HepG2 (cell line): ENCODE measurements around the gene PRKN. TPM values are rescaled to one million over a fixed set of nuclear protein-coding genes. Genes with fewer than 3 reads are reported as not detected.

ENCODE experiments used
- ATAC-seq: fragments of 200-7000 bp; cut with Tn5 transposase; 3 replicates; pipeline ENCODE4 v1.9.1; 2020; ENCODE audit warnings: mild to moderate bottlenecking, moderate library complexity
- BruUV-seq: library from RNA; stranded (reverse); fragments of 400-500 nt; replicated peaks from 2 replicates; lab custom pipeline; 2021; lab: Mats Ljungman, UMichigan
- CTCF ChIA-PET: fragments of 300-600 bp; formaldehyde crosslinking; extraction: SDS; loops from one replicate; lab custom pipeline; 2021; ENCODE audit warnings: low total read pairs, inconsistent platforms, low intra/inter-chr PET ratio; lab: Yijun Ruan, JAX
- POLR2A ChIA-PET: fragments of 350-600 bp; sonication (Branson Sonifier 250); formaldehyde crosslinking; loops from one replicate; lab custom pipeline; 2020; ENCODE audit warnings: antibody characterized with exemption, inconsistent platforms; lab: Yijun Ruan, JAX
- DNase-seq: peaks from one replicate; pipeline ENCODE4 v3.0.0-alpha.2; 2015; ENCODE audit warnings: low spot score
- FAIRE-seq: peaks from 3 replicates; lab custom pipeline; 2011; peaks lifted over from hg19 to GRCh38; lab: Jason Lieb, UNC
- H2AFZ ChIP-seq: one replicate; pipeline ENCODE4 v1.6.1; 2011; ENCODE audit warnings: low read length, inconsistent platforms
- H3K27ac ChIP-seq: fragments of 300-600 bp; 3 replicates; pipeline ENCODE4 v1.8.0; 2011; ENCODE audit warnings: mixed run types, mild to moderate bottlenecking, mixed read lengths, low read length, inconsistent platforms; ENCODE audit not compliant: insufficient read depth; ENCODE audit errors: extremely low read length
- H3K27me3 ChIP-seq, 2 experiments: fragments of 200-600 bp in 1 of 2; 2 replicates in 1 of 2; 3 replicates in 1 of 2; pipeline versions ENCODE4 v1.6.0 to v1.8.0; 2011; ENCODE audit warnings: low read length in 2 of 2, mild to moderate bottlenecking in 2 of 2, moderate library complexity in 2 of 2, inconsistent platforms in 1 of 2; ENCODE audit not compliant: insufficient read depth in 2 of 2, control insufficient read depth in 1 of 2
- H3K36me3 ChIP-seq, 2 experiments: fragments of 200-600 bp in 1 of 2; replicated peaks in 1 of 2; 2 replicates in 1 of 2; 3 replicates in 1 of 2; pipeline versions ENCODE4 v1.5.1 to v1.8.0; 2011; ENCODE audit warnings: low read length in 2 of 2, inconsistent platforms in 1 of 2; ENCODE audit not compliant: insufficient read depth in 2 of 2, control insufficient read depth in 1 of 2
- H3K4me1 ChIP-seq: 2 replicates; pipeline ENCODE4 v1.5.1; 2012; ENCODE audit warnings: low read length, inconsistent platforms; ENCODE audit not compliant: insufficient read depth
- H3K4me2 ChIP-seq: 2 replicates; pipeline ENCODE4 v1.6.0; 2011; ENCODE audit warnings: low read depth, low read length, inconsistent platforms
- H3K4me3 ChIP-seq, 3 experiments: fragments of 200-600 bp in 1 of 3; sonication (generic), shearing (Covaris generic) in 1 of 3; replicated peaks in 1 of 3; 2 replicates each; pipeline ENCODE4 v1.5.1; 2011 to 2016; ENCODE audit warnings: low read length in 3 of 3, inconsistent platforms in 2 of 3, low read depth in 2 of 3, mild to moderate bottlenecking in 2 of 3, control low read depth in 1 of 3, mixed read lengths in 1 of 3; ENCODE audit not compliant: insufficient read depth in 1 of 3
- H3K79me2 ChIP-seq: one replicate; pipeline ENCODE4 v1.6.1; 2011; ENCODE audit warnings: low read length, inconsistent platforms; ENCODE audit not compliant: insufficient read depth
- H3K9ac ChIP-seq: 2 replicates; pipeline ENCODE4 v1.6.0; 2011; ENCODE audit warnings: mild to moderate bottlenecking, low read depth, low read length, inconsistent platforms; ENCODE audit not compliant: insufficient read depth
- H3K9me3 ChIP-seq: 2 replicates; pipeline ENCODE4 v1.5.1; 2012; ENCODE audit warnings: mild to moderate bottlenecking, low read length
- H4K20me1 ChIP-seq: 2 replicates; pipeline ENCODE4 v1.6.0; 2011; ENCODE audit warnings: inconsistent platforms, mild to moderate bottlenecking, low read length, moderate library complexity; ENCODE audit not compliant: insufficient read depth
- KDM4B ChIP-seq: sonication (generic); formaldehyde crosslinking; IDR thresholded peaks from 2 replicates; pipeline ENCODE4 v1.4.0; 2020; ENCODE audit warnings: missing genetic modification reagents
- MAX ChIP-seq: IDR thresholded peaks from 2 replicates; pipeline ENCODE4 v1.6.1; 2012; ENCODE audit warnings: inconsistent platforms
- NFE2 ChIP-seq: sonication (generic); formaldehyde crosslinking; IDR thresholded peaks from 2 replicates; pipeline ENCODE4 v1.4.0; 2020; ENCODE audit warnings: missing genetic modification reagents
- PRDM4 ChIP-seq: sonication (generic); formaldehyde crosslinking; IDR thresholded peaks from 2 replicates; pipeline ENCODE4 v1.9.0; 2021; ENCODE audit warnings: missing genetic modification reagents, borderline replicate concordance
- TFDP1 ChIP-seq: IDR thresholded peaks from 2 replicates; pipeline ENCODE4 v1.6.1; 2016; ENCODE audit warnings: missing compliant biosample characterization, missing genetic modification reagents, borderline replicate concordance
- TFDP2 ChIP-seq: sonication (generic); formaldehyde crosslinking; IDR thresholded peaks from 2 replicates; pipeline ENCODE4 v1.4.0; 2020; ENCODE audit warnings: missing genetic modification reagents
- YEATS2 ChIP-seq: sonication (generic); formaldehyde crosslinking; IDR thresholded peaks from 2 replicates; pipeline ENCODE4 v1.4.0; 2020; ENCODE audit warnings: missing genetic modification reagents, borderline replicate concordance
- ZNF275 ChIP-seq: sonication (generic); formaldehyde crosslinking; IDR thresholded peaks from 2 replicates; pipeline ENCODE4 v1.8.0; 2022; ENCODE audit warnings: missing genetic modification reagents, mild to moderate bottlenecking, inconsistent platforms, borderline replicate concordance
- ZNF335 ChIP-seq: sonication (generic); formaldehyde crosslinking; IDR thresholded peaks from 2 replicates; pipeline ENCODE4 v1.4.0; 2020; ENCODE audit warnings: missing genetic modification reagents
- ZNF709 ChIP-seq: sonication (generic); formaldehyde crosslinking; IDR thresholded peaks from 2 replicates; pipeline ENCODE4 v1.5.0; 2020; ENCODE audit warnings: mild to moderate bottlenecking, missing genetic modification reagents
- ZNF784 ChIP-seq: sonication (generic); formaldehyde crosslinking; IDR thresholded peaks from 2 replicates; pipeline ENCODE4 v1.5.1; 2020; ENCODE audit warnings: missing genetic modification reagents, mild to moderate bottlenecking, borderline replicate concordance
- whole genome bisulfite sequencing: methylation state at CpG from one replicate; pipeline ENCODE4 v1.1.6; 2017; ENCODE audit warnings: low lambda C conversion rate; 5-methylcytosine and 5-hydroxymethylcytosine counted together
- in situ Hi-C: cut with HindIII; loops from 2 replicates; pipeline ENCODE4 v1.10.0; 2017; ENCODE audit warnings: low pct_unique_long_range_greater_than_20kb; ENCODE audit not compliant: extremely low pct_ligation_motif_present
- intact Hi-C: fragments of 100-400 bp; cut with micrococcal nuclease; formaldehyde crosslinking; loops from one replicate; pipeline ENCODE4 v1.10.0; 2022; ENCODE audit not compliant: unreplicated experiment
- polyA plus RNA-seq, 8 experiments: library from polyadenylated mRNA; depleted of rRNA in 3 of 8; stranded (reverse) in 7 of 8; unstranded in 1 of 8; fragments of >200 nt; fragmentation: Illumina TruSeq in 4 of 8; extraction: Trizol in 4 of 8; gene quantifications; 2 replicates each; pipeline versions ENCODE4 v1.2.1 to v1.2.3, GENCODE V29; 2011 to 2016; ENCODE audit warnings: low read depth in 4 of 8, missing spikeins in 1 of 8, mixed read lengths in 1 of 8; ENCODE audit not compliant: insufficient read depth in 1 of 8
- total RNA-seq, 5 experiments: library from RNA; depleted of rRNA; stranded (reverse); fragments of >200 nt; fragmentation: Illumina TruSeq; extraction: Trizol; gene quantifications; 2 replicates each; pipeline ENCODE4 v1.2.3, GENCODE V29; 2016; ENCODE audit warnings: low read depth in 1 of 5

The PRKN gene
- total and polyA plus RNA-seq, 2 of the 13 experiments (the other 11 are each of a cell fraction or from before 2014, with no cell fraction given), result 0.31 to 0.44 TPM

- TF ChIP-seq PRDM4 (CRISPR knock-in tag) (no peak), TFDP2 (CRISPR knock-in tag) (no peak), ZNF275 (no peak), YEATS2 (no peak), ZNF709 (no peak)
Measured at GRCh38 chr6:162226803-162227202, 500.8 kb downstream of the PRKN start (continued).

GRCh38 chr6:162222521-162222920 is 505.0 kb downstream of the PRKN start:
- in situ Hi-C loops (no loop called here), intact Hi-C loops (no loop called here)
- Histone ChIP-seq H2AFZ (no peak overlapping the region), H3K27me3 (no peaks in the 10 kb centered on the region), H3K9ac (no peak overlapping the region), H3K79me2 (no peaks in the 10 kb centered on the region), H3K9me3 (no peaks in the 10 kb centered on the region; the same call in 1 of the 2 replicates), H3K27ac (no peak overlapping the region), H3K36me3 (no peaks in the 10 kb centered on the region), H3K4me1 (no peaks in the 10 kb centered on the region), H3K4me2 (no peak overlapping the region), H3K4me3 (no peak overlapping the region), H4K20me1 (no peaks in the 10 kb centered on the region)
- POLR2A ChIA-PET, result no interaction called here
- FAIRE-seq (no peak), ATAC-seq (no peak), DNase-seq (no peak)
- no TSS peak for BruUV-seq
- CTCF ChIA-PET, result no interaction called here
- WGBS, result 59% methylated on average over 5 of the region's 5 CpGs
- TF ChIP-seq ZNF335 (CRISPR knock-in tag), result no peak
- no peak for TF ChIP-seq TFDP1 (CRISPR knock-in tag)
- TF ChIP-seq NFE2 (CRISPR knock-in tag), result no peak
- no peak for TF ChIP-seq MAX
- TF ChIP-seq KDM4B (CRISPR knock-in tag), result no peak
- TF ChIP-seq ZNF784 (CRISPR knock-in tag), result no peak
